GM19324 (cell line): ENCODE data around the gene MYCT1.
"Not testable (repeated sequence)": the region's sequence is repeated elsewhere in the genome, so short reads cannot be mapped to it uniquely, and the experiment has no call there.

ENCODE experiments used
- ATAC-seq: cut with Tn5 transposase; IDR thresholded peaks from one replicate; pipeline ENCODE4 v1.9.1; 2021; ENCODE audit warnings: mild to moderate bottlenecking, moderate library complexity; ENCODE audit not compliant: unreplicated experiment, low FRiP score

Gene MYCT1

GRCh38 chr6:152697634-152698033 is at the start of gene MYCT1:
TSS of gene MYCT1 (plus strand) at chr6:152697897. CDS start at chr6:152697903, 6 bp downstream.
- no peak for ATAC-seq

- ATAC-seq: no peak
These were observed 49.6 kb upstream of the MYCT1 start for GRCh38 chr6:152648105-152648504.

GRCh38 chr6:152651986-152652385 is 45.7 kb upstream of the MYCT1 start:
- ATAC-seq: no peak

DNA sequence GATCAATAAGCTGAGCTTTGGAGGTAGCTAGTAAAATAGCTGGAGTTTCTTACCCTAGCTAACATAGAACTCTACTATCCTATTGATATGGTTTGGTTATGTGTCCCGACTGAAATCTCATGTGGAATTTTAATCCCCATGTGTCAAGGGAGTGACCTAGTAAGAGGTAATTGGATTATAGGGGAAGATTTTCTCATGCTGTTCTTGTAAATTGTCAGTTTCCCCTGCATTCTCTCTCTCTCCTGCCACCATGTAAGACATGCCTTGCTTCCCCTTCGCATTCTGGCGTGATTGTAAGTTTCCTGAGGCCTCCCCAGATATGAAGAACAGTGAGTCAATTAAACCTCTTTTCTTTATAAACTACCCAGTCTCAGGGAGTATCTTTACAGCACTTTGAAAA is 35.9 kb upstream of the MYCT1 start:
- ATAC-seq: no peak

- ATAC-seq: no peak
These were observed 27.8 kb upstream of the MYCT1 start for GRCh38 chr6:152669895-152670294.

GRCh38 chr6:152671171-152671570 is 26.5 kb upstream of the MYCT1 start:
- no peak for ATAC-seq

- no peak for ATAC-seq
These were observed 24.5 kb upstream of the MYCT1 start for GRCh38 chr6:152673236-152673635.

GRCh38 chr6:152680151-152680550 is 17.5 kb upstream of the MYCT1 start:
- ATAC-seq: no peak

DNA sequence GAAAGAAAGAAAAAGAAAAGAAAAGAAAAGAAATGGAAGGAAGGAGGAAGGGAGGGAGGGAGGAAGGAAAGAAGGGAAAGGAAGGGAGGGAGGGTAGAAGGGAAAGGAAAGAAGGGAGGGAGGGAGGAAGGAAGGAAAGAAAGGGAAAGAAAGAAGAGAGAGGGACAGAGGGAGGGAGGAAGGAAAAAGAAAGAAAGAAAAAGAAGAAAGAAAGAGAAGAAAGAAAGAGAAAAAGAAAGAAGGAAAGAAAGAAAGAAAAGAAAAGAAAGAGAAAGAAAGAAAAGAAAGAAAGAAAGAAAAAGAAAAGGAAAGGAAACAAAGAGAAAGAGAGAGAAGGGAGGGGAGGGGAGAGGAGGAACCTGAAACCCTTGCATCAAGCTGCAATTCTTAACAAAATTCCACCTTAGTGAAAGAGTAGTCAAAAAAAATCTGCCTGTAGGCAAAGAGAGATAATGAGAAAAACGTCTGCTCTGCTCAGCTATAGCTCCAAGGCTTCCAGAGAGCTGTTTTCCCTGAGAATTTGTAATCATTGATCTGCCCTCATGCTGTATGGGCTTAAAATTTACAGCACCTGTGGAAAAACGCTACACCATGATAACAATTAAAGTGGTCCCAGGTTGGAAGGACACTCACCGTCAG is 16.7 kb upstream of the MYCT1 start:
- ATAC-seq: no peak

GRCh38 chr6:152682141-152682540 is 15.6 kb upstream of the MYCT1 start:
- no peak for ATAC-seq

DNA sequence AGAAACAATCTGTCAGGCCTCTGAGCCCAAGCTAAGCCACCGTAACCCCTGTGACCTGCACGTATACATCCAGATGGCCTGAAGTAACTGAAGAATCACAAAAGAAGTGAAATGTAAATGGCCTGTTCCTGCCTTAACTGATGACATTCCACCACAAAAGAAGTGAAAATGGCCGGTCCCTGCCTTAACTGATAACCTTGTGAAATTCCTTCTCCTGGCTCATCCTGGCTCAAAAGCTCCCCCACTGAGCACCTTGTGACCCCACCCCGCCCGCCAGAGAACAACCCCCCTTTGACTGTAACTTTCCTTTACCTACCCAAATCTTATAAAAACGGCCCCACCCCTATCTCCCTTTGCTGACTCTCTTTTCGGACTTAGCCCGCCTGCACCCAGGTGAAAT is 14.8 kb upstream of the MYCT1 start:
- not testable (repeated sequence) for ATAC-seq

- ATAC-seq: no peak
These were observed 11.9 kb upstream of the MYCT1 start for GRCh38 chr6:152685819-152686218.

- no peak for ATAC-seq
These were observed 2.2 kb upstream of the MYCT1 start for GRCh38 chr6:152695372-152696045.

- no peak for ATAC-seq
These were observed 1.2 kb upstream of the MYCT1 start for GRCh38 chr6:152696522-152696921.

- ATAC-seq: no peak
These were observed 995 bp downstream of the MYCT1 start for GRCh38 chr6:152698692-152699091.

DNA sequence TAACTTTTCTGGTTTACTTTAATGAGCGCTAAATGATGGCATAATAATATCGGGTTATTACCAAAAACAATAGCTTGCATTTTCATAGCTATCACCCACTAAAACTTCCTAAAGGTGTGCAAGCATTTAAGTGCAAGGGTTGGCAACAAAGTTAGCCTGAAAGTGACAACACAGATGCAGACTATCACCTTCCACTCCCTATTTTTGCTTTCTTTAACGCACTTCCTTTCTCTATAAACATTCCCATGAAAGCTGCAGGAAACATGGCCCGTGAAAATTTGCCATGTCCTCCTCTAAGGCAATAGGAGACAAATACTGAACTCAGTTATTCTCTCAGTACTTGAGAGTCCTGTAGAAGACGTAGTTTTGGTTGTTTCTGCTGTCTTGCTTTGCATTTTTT is 2.7 kb downstream of the MYCT1 start:
- ATAC-seq: no peak

DNA sequence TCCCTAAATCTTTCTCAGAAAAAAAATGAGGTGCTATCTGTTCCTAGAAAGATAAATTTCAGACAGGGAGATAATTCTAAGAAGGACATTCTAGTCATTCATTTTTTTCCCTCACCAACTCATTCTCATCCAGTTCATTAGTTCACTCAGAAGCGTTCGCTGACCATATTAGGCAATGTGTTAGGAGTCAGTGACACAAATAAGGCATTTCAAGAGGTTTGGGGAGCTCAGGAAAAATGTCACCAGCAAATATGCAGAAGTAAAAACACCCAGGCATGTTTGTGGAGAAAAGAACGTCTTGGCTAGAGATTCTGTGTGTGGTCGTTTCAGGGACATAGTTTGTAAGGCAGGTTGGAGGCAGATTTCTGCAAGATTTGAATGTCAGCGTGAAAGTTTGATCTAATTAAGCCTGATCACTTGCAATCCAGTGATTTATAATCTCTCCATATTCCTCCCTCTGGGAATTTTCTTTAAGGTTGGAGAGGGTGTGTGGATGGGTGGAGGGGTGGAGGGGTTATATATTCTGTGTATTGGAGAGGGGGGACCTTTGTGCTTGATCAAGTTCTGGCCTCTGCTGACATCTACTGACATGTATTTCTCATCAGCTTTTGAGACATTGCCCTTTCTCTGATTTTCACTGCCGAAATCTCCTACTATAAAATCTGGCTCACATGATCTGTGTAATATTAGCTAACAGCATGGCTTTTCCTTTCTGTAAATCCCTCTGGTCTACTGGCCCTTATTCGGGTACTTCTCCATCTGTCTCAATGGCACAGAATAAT is 3.6 kb downstream of the MYCT1 start:
- ATAC-seq: no peak

GRCh38 chr6:152701863-152702401 is 4.2 kb downstream of the MYCT1 start:
- ATAC-seq: no peak

GRCh38 chr6:152703750-152704149 is 6.1 kb downstream of the MYCT1 start:
- not testable (repeated sequence) for ATAC-seq

GRCh38 chr6:152705327-152705726 is 7.6 kb downstream of the MYCT1 start:
- no peak for ATAC-seq

DNA sequence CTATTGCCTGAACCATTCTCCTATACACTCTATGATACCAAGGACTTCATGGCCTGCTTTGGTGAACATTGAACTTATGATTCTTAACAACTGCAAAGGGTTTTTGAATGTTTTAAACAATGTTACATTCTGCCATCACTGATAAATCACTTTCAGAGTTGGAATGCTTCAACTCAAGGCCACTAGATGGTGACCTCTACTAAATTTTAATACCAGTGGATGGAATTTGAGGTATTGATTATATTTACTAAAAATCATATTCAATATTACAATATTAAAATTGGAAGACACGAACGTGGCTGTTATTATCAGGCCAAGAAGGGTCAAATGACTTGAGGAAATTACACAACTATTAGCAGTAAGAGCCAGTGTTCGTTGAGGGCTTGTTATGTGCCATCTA is 18.6 kb downstream of the MYCT1 start:
- ATAC-seq: no peak
